Activated CD4-positive, alpha-beta T cell treated with anti-CD3 and anti-CD28 coated beads, Interleukin-10, Interleukin-2, amounts not matched to agents 100 ng/mL and 50 ng/mL, durations not matched to agents 16 hours and 8 hours (primary cell): ENCODE results near the gene EPC1.
"Not testable (repeated sequence)": the region's sequence is repeated elsewhere in the genome, so short reads cannot be mapped to it uniquely, and the experiment has no call there.

Source experiments
- DNase-seq: peaks from one replicate; pipeline ENCODE4 v3.0.0-alpha.2; 2020

Gene EPC1

GRCh38 chr10:32346551-32347362 lies at the start of gene EPC1:
TSS of gene EPC1 (minus strand) at chr10:32347158. CDS start at chr10:32346915, 243 bp downstream.
- peak; percentile 91 for DNase-seq

GRCh38 chr10:32393911-32394310 lies 47.0 kb upstream of the EPC1 start:
- DNase-seq, result no peak

- not testable (repeated sequence) for DNase-seq
These were observed 45.3 kb upstream of the EPC1 start for GRCh38 chr10:32392284-32392683.

GRCh38 chr10:32390193-32390592 lies 43.2 kb upstream of the EPC1 start:
- no peak for DNase-seq

- DNase-seq, result no peak
These were observed 41.5 kb upstream of the EPC1 start for GRCh38 chr10:32388258-32389027.

GRCh38 chr10:32386623-32387260 lies 39.8 kb upstream of the EPC1 start:
- no peak for DNase-seq

- no peak for DNase-seq
These were observed 37.2 kb upstream of the EPC1 start for GRCh38 chr10:32384171-32384570.

GRCh38 chr10:32381165-32381564 lies 34.2 kb upstream of the EPC1 start:
- no peak for DNase-seq

GRCh38 chr10:32379950-32380551 lies 33.1 kb upstream of the EPC1 start:
- no peak for DNase-seq

- peak; percentile 55 for DNase-seq
These were observed 32.5 kb upstream of the EPC1 start for GRCh38 chr10:32379318-32379949.

- DNase-seq, result peak; percentile 95
These were observed 31.7 kb upstream of the EPC1 start for GRCh38 chr10:32378363-32379317.

GRCh38 chr10:32377458-32378259 lies 30.7 kb upstream of the EPC1 start:
- peak; percentile 60 for DNase-seq

GRCh38 chr10:32376771-32377170 lies 29.8 kb upstream of the EPC1 start:
- no peak for DNase-seq

GRCh38 chr10:32376097-32376496 lies 29.1 kb upstream of the EPC1 start:
- DNase-seq, result no peak

- no peak for DNase-seq
These were observed 28.7 kb upstream of the EPC1 start for GRCh38 chr10:32375631-32376030.

- no peak for DNase-seq
These were observed 27.6 kb upstream of the EPC1 start for GRCh38 chr10:32374605-32375004.

- no peak for DNase-seq
These were observed 26.5 kb upstream of the EPC1 start for GRCh38 chr10:32373496-32373895.

- DNase-seq, result no peak
These were observed 26.1 kb upstream of the EPC1 start for GRCh38 chr10:32373031-32373430.

- DNase-seq, result peak; percentile 24
These were observed 25.3 kb upstream of the EPC1 start for GRCh38 chr10:32372000-32372875.

- no peak for DNase-seq
These were observed 24.1 kb upstream of the EPC1 start for GRCh38 chr10:32371101-32371500.
